ENCODE data around the gene ST6GAL1.

GRCh38 chr3:186932281-186933181 is 2.2 kb downstream of the ST6GAL1 start:
- no peak for TF ChIP-seq CTCF (IDR thresholded peaks at IDR 0.05 in 2 of 3, conservative IDR thresholded peaks at IDR 0.05 in 1 of 3; ENCODE audit: borderline replicate concordance in 1 of 3, insufficient read depth in 1 of 3, low read depth in 2 of 3, low read length in 2 of 3)
- no peak for TF ChIP-seq ZNF274 (IDR thresholded peaks at IDR 0.05; ENCODE audit: low read depth, low read length)
- no peak for TF ChIP-seq MAX (IDR thresholded peaks at IDR 0.05)
- TF ChIP-seq CEBPB (IDR thresholded peaks at IDR 0.05; ENCODE audit: low read depth) = no peak
- TF ChIP-seq ATF3 (IDR thresholded peaks at IDR 0.05) = no peak
- TF ChIP-seq YY1 (IDR thresholded peaks at IDR 0.05; ENCODE audit: extremely low read depth, insufficient replicate concordance, low read depth, low read length) = no peak
- TF ChIP-seq ELF1 (IDR thresholded peaks at IDR 0.05; ENCODE audit: borderline replicate concordance, low read depth) = no peak
- no peak for TF ChIP-seq FOSL1 (IDR thresholded peaks at IDR 0.05; ENCODE audit: low read depth)
- no peak for TF ChIP-seq EZH2phosphoT487 (IDR thresholded peaks at IDR 0.05; ENCODE audit: borderline replicate concordance)

Measured in HCT116 (cell line).